ELF-1 (cell line): Measurements from ENCODE around the gene FARP1.

Experiments used
- DNase-seq: peaks from one replicate; pipeline ENCODE4 v3.0.0-alpha.2; 2016; ENCODE audit warnings: low read depth, low spot score

FARP1 gene

GRCh38 chr13:98200211-98200878 lies 57.5 kb downstream of the FARP1 start:
- DNase-seq: peak; percentile 67

DNA sequence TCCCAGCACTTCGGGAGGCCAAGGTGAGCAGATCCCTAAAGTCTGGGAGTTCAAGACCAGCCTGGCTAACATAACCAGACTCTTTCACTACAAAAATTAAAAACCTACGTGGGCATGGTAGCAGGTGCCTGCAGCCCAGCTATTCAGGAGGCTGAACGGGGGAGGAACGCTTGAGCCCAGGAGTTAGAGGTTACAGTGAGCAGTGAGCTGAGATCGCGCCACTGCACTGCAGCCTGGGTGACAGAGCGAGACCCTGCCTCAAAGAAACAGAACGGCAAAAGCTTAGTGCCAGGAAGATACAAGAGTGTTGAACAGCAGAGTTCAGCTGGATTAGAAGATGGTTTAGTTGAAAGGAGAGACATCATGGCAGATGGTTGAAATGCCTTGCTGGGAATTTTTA lies 58.3 kb downstream of the FARP1 start:
- peak; percentile 22 for DNase-seq

DNA sequence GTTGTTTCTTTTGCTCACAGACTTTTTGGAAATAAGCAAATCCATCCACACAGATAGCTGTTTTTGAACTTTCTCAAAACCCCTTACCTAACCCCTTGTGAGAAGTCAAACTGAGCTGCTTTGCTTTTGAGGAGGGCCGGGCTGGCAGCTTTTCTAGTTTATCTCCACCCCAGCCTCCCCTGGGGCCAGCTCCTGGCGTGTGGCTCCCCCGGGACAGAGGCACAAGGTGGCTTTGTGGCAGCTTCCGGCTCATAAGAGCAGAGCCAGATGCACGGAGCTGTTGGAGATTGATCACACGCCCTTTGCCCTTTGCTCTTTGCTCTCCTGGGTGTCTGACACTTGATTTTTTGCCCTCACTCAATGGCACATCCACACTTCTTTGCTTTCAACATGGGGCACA lies 59.1 kb downstream of the FARP1 start:
- peak; percentile 88 for DNase-seq

DNA sequence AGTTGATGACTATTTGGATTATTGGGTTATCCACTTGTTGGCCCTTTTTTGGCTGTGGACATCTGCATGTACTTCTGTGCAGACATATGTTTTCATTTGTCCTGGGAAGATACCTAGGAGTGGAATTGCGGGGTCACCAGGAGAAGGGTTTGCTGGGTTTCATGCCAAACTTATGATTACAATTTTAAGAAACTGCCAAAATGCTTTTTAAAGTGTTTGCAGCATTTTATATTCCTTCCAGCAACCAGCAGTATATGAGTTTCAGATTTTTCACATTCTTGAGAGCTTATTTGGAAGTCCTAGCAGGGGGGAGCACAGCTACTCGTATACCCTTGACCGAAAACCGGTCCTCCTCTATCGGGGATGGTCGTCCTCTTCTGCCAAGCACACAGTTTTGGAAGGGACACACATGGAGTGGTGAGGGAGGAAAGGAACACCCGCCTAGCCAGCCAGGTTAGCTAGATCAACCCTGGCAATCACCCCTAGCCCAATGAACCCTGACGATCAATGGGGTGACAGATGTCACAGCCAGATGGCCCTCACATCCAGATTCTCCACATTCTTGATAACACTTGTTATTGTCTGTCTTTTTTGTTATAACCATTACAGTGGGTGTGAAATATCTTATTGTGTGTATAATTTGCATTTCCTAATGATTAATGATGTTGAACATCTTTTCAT lies 60.9 kb downstream of the FARP1 start:
- DNase-seq: no peak

DNA sequence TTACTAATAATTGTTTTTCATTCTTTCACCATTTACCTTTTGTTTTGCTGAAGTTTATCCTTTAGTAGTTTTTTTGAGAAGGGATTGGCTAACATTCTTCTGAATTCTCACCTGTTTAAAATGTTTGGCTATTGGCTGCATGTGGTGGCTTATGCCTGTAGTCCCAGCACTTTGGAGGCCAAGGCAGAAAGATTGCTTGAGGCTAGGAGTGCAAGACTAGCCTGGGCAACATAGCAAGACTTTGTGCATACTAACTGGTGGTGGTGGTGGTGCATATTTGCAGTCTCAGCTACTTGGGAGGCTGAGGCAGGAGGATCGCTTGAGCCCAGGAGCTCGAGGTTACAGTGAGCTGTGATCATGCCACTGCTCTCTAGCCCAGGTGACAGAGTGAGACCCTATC lies 61.7 kb downstream of the FARP1 start:
- no peak for DNase-seq

DNA sequence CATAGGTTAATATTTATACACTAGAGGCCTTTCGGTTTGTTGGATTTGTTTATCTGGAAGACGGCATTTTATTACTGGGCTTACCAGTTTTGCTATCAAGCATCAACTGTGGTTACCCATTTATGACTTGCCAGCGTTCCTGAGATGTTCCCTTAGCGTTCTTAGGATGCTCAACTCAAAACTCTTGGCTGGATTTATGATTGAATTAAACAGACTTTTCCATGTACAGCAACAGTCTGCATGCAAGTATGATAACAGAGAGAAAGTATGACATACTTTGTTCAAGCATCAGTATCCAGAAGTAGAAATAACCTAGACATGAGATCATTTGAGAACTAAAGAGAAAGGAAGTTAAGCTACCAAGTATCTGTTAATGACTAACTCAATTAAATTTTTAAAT lies 64.1 kb downstream of the FARP1 start:
- no peak for DNase-seq

- no peak for DNase-seq
These were observed 64.5 kb downstream of the FARP1 start for GRCh38 chr13:98207416-98207815.

- DNase-seq: no peak
These were observed 65.7 kb downstream of the FARP1 start for GRCh38 chr13:98208606-98209005.

DNA sequence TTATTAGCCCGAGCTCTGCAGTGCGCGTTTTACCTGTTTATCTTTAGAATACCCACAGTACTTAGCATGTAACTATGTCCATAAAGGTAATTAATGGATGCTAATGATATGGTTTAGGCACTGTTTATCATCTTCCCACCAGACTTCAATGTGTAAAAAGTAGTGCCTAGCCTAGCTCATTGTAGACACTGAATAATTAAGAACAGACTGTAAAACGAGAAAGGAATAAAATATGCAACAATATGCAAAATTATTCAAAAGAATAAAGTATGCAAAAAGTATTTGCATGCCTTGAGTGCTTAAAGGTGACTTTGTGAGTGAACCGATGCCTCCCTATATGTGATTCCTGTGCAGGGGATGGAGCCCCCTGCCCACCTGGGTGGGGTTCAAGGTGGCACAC lies 69.9 kb downstream of the FARP1 start:
- DNase-seq: no peak

- no peak for DNase-seq
These were observed 70.5 kb downstream of the FARP1 start for GRCh38 chr13:98213354-98213753.

GRCh38 chr13:98214008-98214643 lies 71.2 kb downstream of the FARP1 start:
- no peak for DNase-seq

DNA sequence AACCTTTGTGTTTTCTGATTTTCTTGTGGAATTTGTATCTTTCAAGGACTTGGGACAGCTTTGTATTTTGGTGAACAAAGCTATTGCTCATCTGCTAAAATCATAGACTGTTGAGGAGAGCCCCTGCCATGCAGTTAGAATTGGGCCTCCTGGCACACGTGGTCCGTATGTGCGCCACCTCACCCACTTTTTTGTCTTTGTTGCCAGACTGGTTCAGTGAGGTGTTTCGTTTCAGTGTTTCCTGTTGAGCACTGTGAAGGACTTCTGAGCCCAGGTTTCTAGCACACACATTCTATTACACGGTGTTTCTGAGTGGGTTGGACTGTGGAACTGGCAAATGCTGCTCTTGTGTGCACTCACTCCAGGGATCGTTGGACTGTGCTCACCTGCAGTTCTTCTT lies 71.8 kb downstream of the FARP1 start:
- no peak for DNase-seq

GRCh38 chr13:98215508-98215907 lies 72.6 kb downstream of the FARP1 start:
- no peak for DNase-seq

DNA sequence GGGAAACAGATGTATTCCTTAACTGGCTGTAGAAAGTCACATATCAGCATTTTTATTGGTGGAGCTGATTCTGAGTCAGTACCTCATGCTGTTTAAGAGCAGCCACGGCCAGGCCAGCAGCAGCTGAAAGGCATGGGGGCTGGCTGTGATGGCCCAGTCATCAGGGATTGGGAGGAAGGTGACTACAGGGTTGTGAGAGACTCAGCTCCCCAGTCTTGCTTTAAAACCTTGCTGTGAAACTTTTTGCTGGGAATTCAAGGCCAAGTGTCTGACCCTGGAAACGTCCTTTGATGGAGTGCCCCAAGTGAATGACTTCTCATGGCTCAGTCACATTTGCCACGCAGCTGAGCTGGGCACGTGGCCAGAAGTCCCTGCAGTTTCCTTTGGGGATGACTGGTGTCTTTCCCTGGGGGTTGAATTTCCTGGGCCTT lies 73.3 kb downstream of the FARP1 start:
- DNase-seq: no peak

- no peak for DNase-seq
These were observed 73.9 kb downstream of the FARP1 start for GRCh38 chr13:98216711-98217285.

GRCh38 chr13:98217597-98217996 lies 74.7 kb downstream of the FARP1 start:
- no peak for DNase-seq

DNA sequence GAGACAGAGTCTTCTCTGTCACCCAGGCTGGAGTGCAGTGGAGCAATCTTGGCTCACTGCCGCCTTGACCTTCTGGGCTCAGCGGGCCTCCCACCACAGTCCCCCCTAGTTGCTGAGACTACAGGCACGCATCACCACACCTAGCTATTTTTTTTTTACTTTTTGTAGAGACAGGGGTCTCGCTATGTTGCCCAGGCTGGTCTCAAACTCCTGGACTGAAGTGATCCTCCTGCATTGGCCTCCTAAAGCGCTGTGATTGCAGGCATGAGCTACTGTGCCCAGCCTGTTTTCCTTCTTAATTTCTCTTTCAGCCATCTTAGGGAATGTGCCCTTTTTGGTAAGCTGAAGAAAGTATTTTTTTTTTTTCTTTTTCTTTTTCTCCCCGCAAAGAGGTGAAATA lies 76.8 kb downstream of the FARP1 start:
- DNase-seq: no peak

GRCh38 chr13:98220271-98220791 lies 77.4 kb downstream of the FARP1 start:
- no peak for DNase-seq

DNA sequence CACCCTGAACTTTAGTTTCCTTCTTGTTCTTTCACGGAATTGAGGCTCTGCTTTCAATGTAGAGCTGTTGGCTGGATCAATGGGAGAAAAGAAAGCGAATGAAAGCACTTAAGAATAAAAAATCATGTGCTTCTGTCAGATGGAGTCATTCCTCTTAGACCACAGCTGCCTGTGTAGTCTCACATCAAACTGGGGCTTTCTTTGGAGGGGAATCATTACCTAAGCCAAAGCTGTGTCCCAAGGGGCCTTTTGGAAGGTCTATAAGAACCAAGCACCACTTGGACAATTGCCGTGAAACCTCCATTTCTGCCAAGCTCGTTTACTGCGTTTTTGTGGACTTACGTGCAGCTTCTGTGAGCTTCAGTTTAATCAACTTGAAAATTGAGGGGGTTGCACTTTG lies 78.3 kb downstream of the FARP1 start:
- no peak for DNase-seq

DNA sequence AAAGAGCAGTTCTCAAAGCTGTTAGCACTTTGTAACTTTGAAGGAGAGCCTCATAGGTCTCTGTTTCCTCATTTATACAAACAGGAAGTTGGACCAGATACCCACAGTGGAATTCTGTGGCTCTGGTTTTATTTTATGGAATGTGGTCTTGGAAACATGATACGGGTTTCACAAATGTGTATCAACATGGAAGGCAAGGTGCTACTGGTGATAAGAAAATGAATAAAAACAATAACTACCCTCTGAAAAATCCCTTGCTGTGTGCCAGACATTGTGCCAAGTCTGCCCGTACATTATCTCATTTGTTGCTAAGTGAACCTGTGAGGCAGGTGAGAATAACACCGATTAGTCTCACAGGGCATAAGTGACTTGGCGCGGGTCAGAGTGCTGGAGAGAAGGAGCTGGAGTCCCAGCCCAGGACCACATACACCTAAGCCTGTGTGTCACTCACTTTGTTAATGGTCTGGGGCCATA lies 79.2 kb downstream of the FARP1 start:
- DNase-seq: no peak

DNA sequence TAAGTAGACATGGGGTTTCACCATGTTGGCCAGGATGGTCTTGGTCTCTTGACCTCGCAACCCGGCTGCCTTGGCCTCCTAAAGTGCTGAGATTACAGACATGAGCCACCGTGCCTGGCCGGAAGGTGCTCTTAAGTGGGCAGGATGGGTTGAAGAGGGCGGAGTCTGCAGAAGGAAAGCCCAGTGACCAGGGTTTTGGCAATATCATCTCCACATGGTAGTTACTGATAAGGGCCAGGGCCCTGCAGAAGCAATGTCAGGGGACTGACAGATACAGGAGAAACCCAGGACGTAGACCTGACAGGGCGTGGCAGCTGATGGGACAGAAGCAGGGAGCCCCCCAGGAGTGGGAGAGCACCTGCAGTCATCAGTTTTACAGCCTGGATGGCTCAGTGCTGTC lies 79.9 kb downstream of the FARP1 start:
- no peak for DNase-seq

- no peak for DNase-seq
These were observed 80.8 kb downstream of the FARP1 start for GRCh38 chr13:98223741-98224140.
